Osteoblast (primary cell): ENCODE results near the gene DPM3. TPM values are rescaled to one million over a fixed set of nuclear protein-coding genes. Genes with fewer than 3 reads are reported as not detected.

ENCODE experiments used
- DNase-seq: peaks from one replicate; pipeline ENCODE4 v3.0.0; 2011; ENCODE audit warnings: low spot score, mixed read lengths; ENCODE audit not compliant: insufficient read length; ENCODE audit errors: missing footprints
- H2AFZ ChIP-seq: 2 replicates; pipeline ENCODE4 v1.6.0; 2011; ENCODE audit warnings: mild to moderate bottlenecking, low read length
- H3K27ac ChIP-seq: 2 replicates; pipeline ENCODE4 v1.5.1; 2011; ENCODE audit warnings: mild to moderate bottlenecking, low read depth, low read length, moderate library complexity
- H3K27me3 ChIP-seq: 2 replicates; pipeline ENCODE4 v1.6.0; 2012; ENCODE audit warnings: mild to moderate bottlenecking, control low read depth, inconsistent platforms, low read length, moderate library complexity; ENCODE audit not compliant: insufficient read depth
- H3K36me3 ChIP-seq: 2 replicates; pipeline ENCODE4 v1.5.1; 2011; ENCODE audit warnings: mild to moderate bottlenecking, low read length, control low read depth, moderate library complexity; ENCODE audit not compliant: insufficient read depth
- H3K4me1 ChIP-seq: 2 replicates; pipeline ENCODE4 v1.5.1; 2011; ENCODE audit warnings: mild to moderate bottlenecking, low read length, control low read depth, moderate library complexity; ENCODE audit not compliant: insufficient read depth
- H3K4me2 ChIP-seq: 2 replicates; pipeline ENCODE4 v1.6.0; 2011; ENCODE audit warnings: mild to moderate bottlenecking, low read length; ENCODE audit not compliant: insufficient read depth
- H3K4me3 ChIP-seq: fragments of 200-600 bp; sonication (generic); 3 replicates; pipeline ENCODE4 v1.5.1; 2012; ENCODE audit warnings: mild to moderate bottlenecking, low read length, inconsistent platforms; ENCODE audit not compliant: insufficient read depth
- H3K79me2 ChIP-seq: 2 replicates; pipeline ENCODE4 v1.6.0; 2012; ENCODE audit warnings: mild to moderate bottlenecking, low read length, control low read depth, inconsistent platforms; ENCODE audit not compliant: insufficient read depth
- H3K9me3 ChIP-seq: 2 replicates; pipeline ENCODE4 v1.5.1; 2011; ENCODE audit warnings: low read depth, low read length, control low read depth
- H4K20me1 ChIP-seq: 2 replicates; pipeline ENCODE4 v1.6.0; 2012; ENCODE audit warnings: mild to moderate bottlenecking, low read length, control low read depth; ENCODE audit not compliant: insufficient read depth
- CTCF ChIP-seq: IDR thresholded peaks from 2 replicates; pipeline ENCODE4 v1.5.1; 2011; ENCODE audit warnings: mild to moderate bottlenecking, low read depth, low read length, moderate library complexity; ENCODE audit errors: extremely low read depth
- total RNA-seq: library from RNA; depleted of rRNA; stranded (reverse); fragments of >200 nt; gene quantifications from 2 replicates; pipeline ENCODE4 v1.2.3, GENCODE V29; 2012

DPM3 gene
- total RNA-seq, 1 donor: 34.4 TPM

GRCh38 chr1:155105604-155106011, 34.7 kb downstream of the DPM3 start:
- TF ChIP-seq CTCF: no peak
- H3K9me3 ChIP-seq: no peaks in the 10 kb centered on the region

GRCh38 chr1:155104605-155105534, 35.5 kb downstream of the DPM3 start:
- H4K20me1 ChIP-seq: no peaks in the 10 kb centered on the region
- H3K79me2 ChIP-seq: no peaks in the 10 kb centered on the region
- no peaks in the 10 kb centered on the region for H3K9me3 ChIP-seq
- H3K4me2 ChIP-seq: no peak overlapping the region
- peaks cover 16% of the 10 kb centered on the region for H3K27me3 ChIP-seq
- no peak overlapping the region for H2AFZ ChIP-seq
- no peaks in the 10 kb centered on the region for H3K36me3 ChIP-seq
- no peak overlapping the region for H3K27ac ChIP-seq
- no peak for DNase-seq
- no peaks in the 10 kb centered on the region for H3K4me1 ChIP-seq
- no peak for TF ChIP-seq CTCF
- no peak overlapping the region for H3K4me3 ChIP-seq

More at GRCh38 chr1:155105604-155106011, 34.7 kb downstream of the DPM3 start:
- Histone ChIP-seq H3K4me1 (no peaks in the 10 kb centered on the region), H3K4me2 (no peak overlapping the region), H3K4me3 (no peak overlapping the region), H3K27me3 (peaks cover 16% of the 10 kb centered on the region), H3K36me3 (no peaks in the 10 kb centered on the region), H3K79me2 (no peaks in the 10 kb centered on the region), H2AFZ (no peak overlapping the region), H3K27ac (no peak overlapping the region), H4K20me1 (no peaks in the 10 kb centered on the region)
- DNase-seq: no peak

DNA sequence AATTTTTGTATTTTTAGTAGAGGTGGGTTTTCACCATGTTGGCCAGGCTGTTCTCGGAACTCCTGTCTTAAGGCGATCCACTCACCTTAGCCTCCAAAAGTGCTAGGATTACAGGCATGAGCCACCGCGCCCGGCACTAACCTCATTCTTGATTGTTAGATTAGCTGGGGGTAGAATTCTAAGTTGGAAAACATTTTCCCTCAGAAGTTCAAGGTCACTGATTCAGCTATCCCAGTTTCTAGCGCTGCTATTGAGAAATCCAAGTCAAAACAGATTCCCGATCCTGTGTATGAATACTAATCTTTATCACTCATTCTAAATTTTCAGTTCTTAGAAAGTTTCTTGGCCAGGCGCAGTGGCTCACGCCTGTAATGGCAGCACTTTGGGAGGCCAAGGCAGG, 37.0 kb downstream of the DPM3 start:
- no peak overlapping the region for H3K27ac ChIP-seq
- no peaks in the 10 kb centered on the region for H3K9me3 ChIP-seq
- H3K79me2 ChIP-seq: no peaks in the 10 kb centered on the region
- peaks cover 16% of the 10 kb centered on the region for H3K27me3 ChIP-seq
- H3K4me2 ChIP-seq: no peak overlapping the region
- no peaks in the 10 kb centered on the region for H3K4me1 ChIP-seq
- no peak overlapping the region for H2AFZ ChIP-seq
- no peaks in the 10 kb centered on the region for H3K36me3 ChIP-seq
- TF ChIP-seq CTCF: no peak
- no peak for DNase-seq
- no peaks in the 10 kb centered on the region for H4K20me1 ChIP-seq
- H3K4me3 ChIP-seq: no peak overlapping the region

DNA sequence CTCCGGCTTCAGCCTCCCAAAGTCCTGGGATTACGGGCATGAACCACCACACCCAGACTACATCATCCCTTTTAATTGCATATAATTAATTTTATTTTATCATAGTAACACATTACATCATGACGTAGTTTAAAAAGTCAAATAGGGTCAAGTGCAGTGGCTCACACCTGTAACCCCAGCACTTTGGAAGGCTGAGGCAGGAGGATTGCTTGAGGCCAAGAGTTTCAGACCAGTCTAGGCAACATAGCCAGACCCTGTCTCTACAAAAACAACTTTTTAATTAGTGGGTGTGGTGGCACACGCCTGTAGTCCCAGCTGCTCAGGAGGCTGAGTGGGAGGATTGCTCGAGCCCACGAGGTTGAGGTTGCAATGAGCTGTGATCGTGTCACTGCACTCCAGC, 41.0 kb downstream of the DPM3 start:
- Histone ChIP-seq H3K79me2 (no peaks in the 10 kb centered on the region), H3K9me3 (no peaks in the 10 kb centered on the region), H3K27me3 (peaks cover 14% of the 10 kb centered on the region), H3K36me3 (no peaks in the 10 kb centered on the region), H3K4me1 (no peaks in the 10 kb centered on the region), H3K4me2 (no peak overlapping the region), H2AFZ (no peak overlapping the region), H3K27ac (no peak overlapping the region), H3K4me3 (no peak overlapping the region), H4K20me1 (no peaks in the 10 kb centered on the region)
- DNase-seq: no peak
- TF ChIP-seq CTCF: no peak
